GM19099 (cell line): Measurements from ENCODE around the gene WIZ.

Source experiments
- POLR2A ChIP-seq: IDR thresholded peaks from 3 replicates; pipeline ENCODE4 v1.6.1; 2011; ENCODE audit warnings: low read depth; ENCODE audit not compliant: insufficient read length; ENCODE audit errors: extremely low read depth

Gene WIZ

GRCh38 chr19:15439078-15439799, 10.5 kb downstream of the WIZ start:
- TF ChIP-seq POLR2A, result no peak

- no peak for TF ChIP-seq POLR2A
Observed at GRCh38 chr19:15438577-15438976, 11.2 kb downstream of the WIZ start.

GRCh38 chr19:15438124-15438496, 11.6 kb downstream of the WIZ start:
- no peak for TF ChIP-seq POLR2A

GRCh38 chr19:15437355-15438123, 12.2 kb downstream of the WIZ start:
- no peak for TF ChIP-seq POLR2A

- TF ChIP-seq POLR2A, result no peak
Observed at GRCh38 chr19:15436826-15437110, 13.0 kb downstream of the WIZ start.

GRCh38 chr19:15436012-15436825, 13.5 kb downstream of the WIZ start:
- TF ChIP-seq POLR2A, result no peak

- TF ChIP-seq POLR2A, result no peak
Observed at GRCh38 chr19:15433519-15434069, 16.2 kb downstream of the WIZ start.

GRCh38 chr19:15432629-15433518, 16.9 kb downstream of the WIZ start:
- TF ChIP-seq POLR2A, result peak; percentile 81

- TF ChIP-seq POLR2A, result no peak
Observed at GRCh38 chr19:15432018-15432494, 17.7 kb downstream of the WIZ start.

GRCh38 chr19:15431396-15432017, 18.2 kb downstream of the WIZ start:
- no peak for TF ChIP-seq POLR2A

- TF ChIP-seq POLR2A, result no peak
Observed at GRCh38 chr19:15430526-15431120, 19.1 kb downstream of the WIZ start.

- TF ChIP-seq POLR2A, result no peak
Observed at GRCh38 chr19:15429825-15430467, 19.8 kb downstream of the WIZ start.

GRCh38 chr19:15428956-15429824, 20.6 kb downstream of the WIZ start:
- TF ChIP-seq POLR2A, result no peak
